Aorta (tissue), 5 donors: Measurements from ENCODE around the gene OSBPL10. TPM values are rescaled to one million over a fixed set of nuclear protein-coding genes. Genes with fewer than 3 reads are reported as not detected.

ENCODE experiments used
- ATAC-seq: fragments of 200-7000 bp; cut with Tn5 transposase; one replicate; pipeline ENCODE4 v1.9.1; 2022; ENCODE audit warnings: moderate library complexity; ENCODE audit not compliant: low FRiP score
- DNase-seq, 2 donors: peaks; one replicate each; pipeline ENCODE4 v3.0.0-alpha.2; 2020
- H3K27ac ChIP-seq, 2 donors: one replicate each; pipeline ENCODE4 v1.5.1; 2013; ENCODE audit warnings: low read length in 2 of 2, mild to moderate bottlenecking in 2 of 2, moderate library complexity in 2 of 2, control low read depth in 1 of 2, inconsistent platforms in 1 of 2, low read depth in 1 of 2
- H3K27me3 ChIP-seq, 2 donors: one replicate each; pipeline ENCODE4 v1.6.1; 2013; ENCODE audit warnings: control low read depth in 1 of 2, low read length in 1 of 2, mild to moderate bottlenecking in 1 of 2, moderate library complexity in 1 of 2; ENCODE audit not compliant: insufficient read depth in 2 of 2, control insufficient read depth in 1 of 2
- H3K36me3 ChIP-seq, 2 donors: one replicate each; pipeline ENCODE4 v1.6.1; 2013; ENCODE audit warnings: control low read depth in 1 of 2, low read length in 1 of 2, mild to moderate bottlenecking in 1 of 2; ENCODE audit not compliant: insufficient read depth in 2 of 2, control insufficient read depth in 1 of 2
- H3K4me1 ChIP-seq, 2 donors: one replicate each; pipeline ENCODE4 v1.6.1; 2013; ENCODE audit warnings: low read length in 2 of 2, control low read depth in 1 of 2, mild to moderate bottlenecking in 1 of 2, moderate library complexity in 1 of 2; ENCODE audit not compliant: insufficient read depth in 2 of 2, control insufficient read depth in 1 of 2
- H3K4me3 ChIP-seq, 2 donors: one replicate each; pipeline ENCODE4 v1.5.1; 2013; ENCODE audit warnings: low read length in 2 of 2, control low read depth in 1 of 2, mild to moderate bottlenecking in 1 of 2
- H3K9me3 ChIP-seq: one replicate; pipeline ENCODE4 v1.6.1; 2013; ENCODE audit warnings: mild to moderate bottlenecking, low read length; ENCODE audit not compliant: control insufficient read depth
- WGBS, 2 donors: extraction: QIAGEN DNeasy Blood & Tissue Kit; methylation state at CpG; one replicate each; pipeline ENCODE4 v1.1.7; 2013; 5-methylcytosine and 5-hydroxymethylcytosine counted together
- intact Hi-C, 2 donors: fragments of 100-400 bp; cut with DNase I; formaldehyde crosslinking; loops; one replicate each; pipeline versions ENCODE4 v1.14.2 to v1.15.0; 2022
- long read RNA-seq, 2 donors: library from polyadenylated mRNA; unstranded; transcript quantifications; one replicate each; pipeline ENCODE4 v2.0.0, GENCODE V29; 2020 to 2021
- polyA plus RNA-seq, 2 donors: library from polyadenylated mRNA; stranded (reverse); fragments of 200-250 nt; gene quantifications; one replicate each; pipeline ENCODE4 v1.2.3, GENCODE V29; 2013
- total RNA-seq, 2 donors: library from RNA; stranded (reverse); fragmentation: NEBNext Ultra II Directional; extraction: Animal tissue kit (Norgen Biotek cat#: 25700); gene quantifications; one replicate each; pipeline ENCODE4 v1.2.1, GENCODE V29; 2021
- donor health status: healthy with polysubstance abuse.
- donor health status: Bipolar disorder and iron deficiency.
- donor health status: DM: no; HTN: no; CAD: no.
- donor health status: DM: no; HTN: no; CAD: no.
- donor health status: DM: yes; HTN: yes; CAD: no.

The OSBPL10 gene, protein sequence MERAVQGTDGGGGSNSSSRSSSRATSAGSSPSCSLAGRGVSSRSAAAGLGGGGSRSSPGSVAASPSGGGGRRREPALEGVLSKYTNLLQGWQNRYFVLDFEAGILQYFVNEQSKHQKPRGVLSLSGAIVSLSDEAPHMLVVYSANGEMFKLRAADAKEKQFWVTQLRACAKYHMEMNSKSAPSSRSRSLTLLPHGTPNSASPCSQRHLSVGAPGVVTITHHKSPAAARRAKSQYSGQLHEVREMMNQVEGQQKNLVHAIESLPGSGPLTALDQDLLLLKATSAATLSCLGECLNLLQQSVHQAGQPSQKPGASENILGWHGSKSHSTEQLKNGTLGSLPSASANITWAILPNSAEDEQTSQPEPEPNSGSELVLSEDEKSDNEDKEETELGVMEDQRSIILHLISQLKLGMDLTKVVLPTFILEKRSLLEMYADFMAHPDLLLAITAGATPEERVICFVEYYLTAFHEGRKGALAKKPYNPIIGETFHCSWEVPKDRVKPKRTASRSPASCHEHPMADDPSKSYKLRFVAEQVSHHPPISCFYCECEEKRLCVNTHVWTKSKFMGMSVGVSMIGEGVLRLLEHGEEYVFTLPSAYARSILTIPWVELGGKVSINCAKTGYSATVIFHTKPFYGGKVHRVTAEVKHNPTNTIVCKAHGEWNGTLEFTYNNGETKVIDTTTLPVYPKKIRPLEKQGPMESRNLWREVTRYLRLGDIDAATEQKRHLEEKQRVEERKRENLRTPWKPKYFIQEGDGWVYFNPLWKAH
- total RNA-seq (10 to 100 TPM; 27.9 to 47.9 TPM), polyA plus RNA-seq (1 to 10 TPM; 3.1 to 6.9 TPM)
- long read RNA-seq, donor 1, full-length matches to known transcripts: 1 of 16 reads
- long read RNA-seq, donor 1, partial matches to known transcripts: 6 of 16 reads
- long read RNA-seq, donor 1, other reads (novel, unspliced or antisense): 9 of 16 reads
- long read RNA-seq, donor 2, full-length matches to known transcripts: 24 of 46 reads
- long read RNA-seq, donor 2, partial matches to known transcripts: 5 of 46 reads
- long read RNA-seq, donor 2, other reads (novel, unspliced or antisense): 17 of 46 reads

DNA sequence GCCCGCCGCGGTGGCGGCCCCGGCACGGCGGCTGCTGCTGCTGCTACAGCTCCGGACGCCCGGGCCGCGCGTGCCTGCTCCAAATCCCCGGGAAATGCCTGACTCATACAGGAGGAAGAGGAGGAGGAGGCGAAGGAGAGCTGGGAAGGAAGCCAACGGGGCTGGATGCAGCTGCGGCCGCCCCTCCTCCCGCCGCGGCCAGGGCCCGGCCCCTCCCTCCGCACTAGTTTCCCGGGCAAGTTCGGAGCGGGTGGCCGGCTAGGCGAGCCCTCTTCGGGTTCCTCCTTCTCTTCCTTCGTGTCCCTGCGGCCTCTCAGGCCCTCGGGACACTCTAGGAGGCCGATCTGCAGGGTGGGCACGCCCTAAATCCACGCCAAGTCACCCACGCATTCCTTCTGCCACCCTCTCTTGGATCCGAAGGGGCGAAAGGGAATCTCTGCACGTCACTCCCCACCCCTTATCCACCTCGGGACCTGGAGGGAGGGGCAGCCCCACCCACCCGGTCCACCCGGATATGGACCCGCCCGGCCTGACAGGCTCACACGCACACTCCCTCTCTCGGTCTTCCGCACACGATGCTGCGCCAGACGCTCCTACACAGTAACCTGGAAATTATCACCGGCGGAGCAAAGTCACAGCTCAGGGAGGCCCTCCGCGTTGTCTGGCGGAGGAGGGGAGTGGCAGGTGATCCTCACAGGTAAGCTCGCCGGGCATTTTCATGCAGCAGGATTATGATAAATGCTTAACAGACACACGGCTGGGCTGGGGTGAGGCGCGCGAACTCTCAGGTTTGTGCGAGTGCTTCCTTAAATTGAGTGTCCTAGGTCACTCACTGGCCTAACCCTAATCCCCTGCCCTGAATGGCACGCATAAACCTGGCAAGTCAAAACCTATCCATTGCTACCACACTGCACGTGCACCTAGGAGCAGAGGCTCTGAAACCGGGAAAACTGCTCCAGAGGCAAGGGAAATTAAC lies at the start of gene OSBPL10, which contains the start of gene ZNF860:
Gene OSBPL10, minus strand, starts transcription at position 57 of the 976 bp plus-strand sequence. CDS start 83 bp downstream, outside the sequence.
Gene ZNF860, plus strand, starts transcription at position 545 of the 976 bp plus-strand sequence. CDS start 7,330 bp downstream, outside the sequence.
- 10 to 13% methylated on average over 48 to 65 of the region's 65 CpGs for WGBS, 2 donors
- H3K4me3 ChIP-seq: peak within 1 kb of the TSS; percentile 57 to 88
- peak; percentile 92 for ATAC-seq

DNA sequence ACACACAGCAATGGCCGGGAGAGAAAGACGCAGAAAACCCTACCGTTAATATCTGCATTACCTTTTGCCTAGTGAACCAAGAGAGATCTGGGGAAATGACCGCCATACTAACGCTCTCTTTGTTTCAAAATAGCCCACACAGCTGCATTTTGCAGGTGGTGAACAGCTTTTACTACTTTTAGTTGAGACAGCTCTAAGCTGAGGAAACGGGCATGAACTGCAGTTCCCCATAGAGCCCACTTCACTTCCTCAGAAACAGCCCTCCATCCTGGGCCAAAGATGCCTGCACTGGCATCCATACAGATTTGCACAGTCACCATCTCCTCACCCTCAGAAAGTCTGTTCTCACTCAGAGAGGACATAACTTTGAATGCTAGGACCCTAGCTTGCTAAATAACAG lies 45.5 kb upstream of the OSBPL10 start:
- ATAC-seq (no peak), DNase-seq (no peak)
- no peak overlapping the region for H3K27ac ChIP-seq
- H3K9me3 ChIP-seq: no peaks in the 10 kb centered on the region
- no peak overlapping the region for H3K4me3 ChIP-seq
- H3K36me3 ChIP-seq: no peaks in the 10 kb centered on the region
- H3K4me1 ChIP-seq: no peaks in the 10 kb centered on the region
- WGBS, 2 donors: 92 to 94% methylated on average over 6 of the region's 6 CpGs
- intact Hi-C loops: no loop called here
- H3K27me3 ChIP-seq: no peaks in the 10 kb centered on the region

More for the DNA sequence above, at the start of gene OSBPL10, which contains the start of gene ZNF860:
- DNase-seq: peak; percentile 94 to 95
- Histone ChIP-seq H3K9me3 (no peaks in the 10 kb centered on the region), H3K27ac (peak within 1 kb of the TSS in 1 of 2 donors; percentile 77), H3K4me1 (no peaks in the 10 kb centered on the region), H3K27me3 (no peaks in the 10 kb centered on the region), H3K36me3 (peaks cover 0 to 1% of the 10 kb centered on the region in 2 donors)
- intact Hi-C loops: loop anchor here in 1 of 2 donors (2.0 kb wide), 1 partner anchor 105 kb away; no protein-coding TSS in a partner anchor

DNA sequence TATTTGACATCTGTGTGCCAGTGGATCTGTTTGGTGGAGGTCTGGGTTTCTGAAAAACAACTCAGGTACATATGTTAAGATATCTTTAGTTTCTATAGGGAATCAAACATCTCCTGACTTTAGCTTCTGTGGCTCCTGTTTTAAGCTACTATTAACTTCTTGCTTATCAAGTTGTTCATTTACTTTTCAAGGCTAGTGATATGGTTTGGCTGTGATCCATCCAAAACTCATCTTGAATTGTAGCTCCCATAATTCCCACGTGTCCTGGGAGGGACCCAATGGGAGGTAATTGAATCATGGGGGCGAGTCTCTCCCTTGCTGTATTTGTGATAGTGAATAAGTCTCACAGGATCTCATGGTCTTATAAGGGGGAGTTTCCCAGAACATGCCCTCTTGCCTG lies 41.9 kb upstream of the OSBPL10 start:
- intact Hi-C loops: no loop called here
- no peaks in the 10 kb centered on the region for H3K27me3 ChIP-seq
- WGBS, 2 donors: 79% methylated on average over 2 of the region's 2 CpGs

DNA sequence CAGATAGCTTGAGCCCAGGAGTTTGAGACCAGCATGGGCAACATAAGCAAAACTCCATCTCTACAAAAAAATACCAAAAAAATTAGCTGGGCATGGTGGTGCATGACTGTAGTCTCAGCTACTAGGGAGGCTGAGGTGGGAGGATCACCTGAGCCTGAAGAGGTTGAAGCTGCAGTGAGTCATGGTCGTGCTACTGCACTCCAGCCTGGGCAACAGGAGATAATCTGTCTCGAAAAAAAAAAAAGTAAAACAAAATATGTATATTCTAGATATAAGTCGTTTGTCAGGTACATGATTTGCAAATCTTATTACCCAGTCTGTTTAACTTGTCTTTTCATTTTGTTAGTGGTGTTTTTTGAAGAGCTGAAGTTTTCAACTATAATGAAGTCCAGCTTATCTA lies 40.7 kb upstream of the OSBPL10 start:
- WGBS, 2 donors: 66 to 82% methylated on average over 3 of the region's 3 CpGs
- H3K4me3 ChIP-seq: no peak overlapping the region
- H3K27me3 ChIP-seq: no peaks in the 10 kb centered on the region
- H3K4me1 ChIP-seq: no peaks in the 10 kb centered on the region
- ATAC-seq: no peak
- H3K9me3 ChIP-seq: no peaks in the 10 kb centered on the region
- H3K27ac ChIP-seq: no peak overlapping the region
- intact Hi-C loops: no loop called here
- no peak for DNase-seq
- H3K36me3 ChIP-seq: no peaks in the 10 kb centered on the region

More for the DNA sequence above, 41.9 kb upstream of the OSBPL10 start:
- Histone ChIP-seq H3K4me3 (no peak overlapping the region), H3K36me3 (no peaks in the 10 kb centered on the region), H3K4me1 (no peaks in the 10 kb centered on the region), H3K27ac (no peak overlapping the region), H3K9me3 (no peaks in the 10 kb centered on the region)
- ATAC-seq (no peak), DNase-seq (no peak)

DNA sequence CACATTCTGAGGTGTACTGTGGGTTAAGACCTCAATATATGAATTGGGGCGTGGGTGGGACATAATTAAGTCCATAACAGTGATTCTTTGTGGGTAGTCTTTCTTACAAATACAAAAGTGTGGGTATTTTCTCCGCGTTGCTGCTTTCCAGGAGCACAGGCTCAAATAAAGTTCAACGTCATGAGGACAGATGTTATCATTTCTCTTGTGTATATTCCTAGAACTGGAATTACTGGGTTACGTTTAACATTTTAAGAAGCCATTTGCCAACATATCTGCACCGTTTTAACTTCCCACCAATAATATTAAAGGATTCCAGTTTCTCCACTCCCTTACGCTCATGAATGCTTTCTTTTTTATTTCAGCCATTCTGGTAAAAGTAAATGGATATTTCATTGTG lies 40.1 kb upstream of the OSBPL10 start:
- DNase-seq (no peak), ATAC-seq (no peak)
- intact Hi-C loops: no loop called here
- WGBS, 2 donors: 88 to 89% methylated on average over 7 of the region's 7 CpGs
- Histone ChIP-seq H3K4me3 (no peak overlapping the region), H3K4me1 (no peaks in the 10 kb centered on the region), H3K9me3 (no peaks in the 10 kb centered on the region), H3K27me3 (no peaks in the 10 kb centered on the region), H3K27ac (no peak overlapping the region), H3K36me3 (no peaks in the 10 kb centered on the region)

DNA sequence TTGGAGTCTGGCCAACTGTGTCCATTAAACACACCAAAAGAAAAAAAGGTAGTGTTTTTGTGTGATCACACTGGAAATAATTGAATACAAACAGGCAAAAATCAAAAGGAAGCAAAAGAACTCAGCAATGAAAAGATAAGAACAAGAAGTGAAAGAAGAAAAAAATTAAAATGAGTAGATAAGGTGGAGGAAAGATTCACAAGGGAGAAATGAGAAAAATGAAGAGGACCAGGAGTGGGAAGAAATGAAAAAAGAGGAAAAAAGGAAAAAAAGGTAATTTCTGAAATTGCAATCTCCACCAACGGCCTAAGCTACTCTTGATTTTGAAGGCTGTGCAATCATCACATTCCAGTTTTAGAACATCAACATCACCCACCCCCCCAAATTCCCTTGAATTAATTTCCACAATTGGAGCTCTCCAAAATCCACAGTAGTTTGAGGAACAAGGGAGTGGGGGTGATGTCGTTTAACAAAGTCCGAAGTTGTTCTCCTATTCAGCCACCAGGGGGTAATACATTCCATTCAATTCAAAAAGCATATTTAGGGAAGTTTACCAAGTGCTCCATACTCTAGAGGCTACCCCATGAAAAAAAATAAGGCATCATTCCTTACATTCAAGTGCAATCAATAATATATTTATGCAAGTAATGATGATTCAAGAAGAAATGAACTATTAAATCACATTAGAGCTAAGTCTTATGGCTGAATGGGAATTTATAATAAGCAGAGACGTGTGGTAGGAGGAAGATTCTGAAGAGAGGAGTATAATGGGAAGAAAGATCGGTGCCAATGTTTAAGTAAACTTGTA lies 37.9 kb upstream of the OSBPL10 start:
- Histone ChIP-seq H3K27ac (no peak overlapping the region), H3K4me3 (no peak overlapping the region), H3K27me3 (no peaks in the 10 kb centered on the region), H3K4me1 (no peaks in the 10 kb centered on the region), H3K36me3 (no peaks in the 10 kb centered on the region), H3K9me3 (no peaks in the 10 kb centered on the region)
- ATAC-seq: peak; percentile 89
- intact Hi-C loops: loop anchor here (1.0 to 2.0 kb wide), 2 partner anchors 125 to 126 kb away; no protein-coding TSS in a partner anchor
- no peak for DNase-seq
- WGBS, 2 donors: 33 to 39% methylated on average over 5 of the region's 5 CpGs

DNA sequence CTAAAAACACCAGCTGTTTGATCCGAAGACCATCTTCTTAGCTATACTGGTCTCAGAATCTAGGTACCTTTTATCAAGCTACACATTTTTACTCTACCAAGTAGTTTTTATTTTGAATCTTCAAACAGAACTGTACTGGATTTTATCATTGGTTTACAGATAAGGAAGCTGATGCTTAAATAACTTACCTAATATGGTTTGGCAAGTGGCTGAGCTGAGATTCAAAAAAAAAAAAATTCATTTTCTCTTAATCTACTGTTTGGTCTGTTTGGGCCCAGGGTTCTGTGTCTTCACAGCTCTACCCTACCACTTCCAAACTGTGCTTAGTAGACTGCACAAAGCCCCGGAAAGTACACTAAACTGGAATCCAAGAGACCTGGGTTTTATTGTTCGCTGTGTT lies 36.2 kb upstream of the OSBPL10 start:
- intact Hi-C loops: no loop called here
- no peaks in the 10 kb centered on the region for H3K36me3 ChIP-seq
- 94 to 98% methylated on average over 3 of the region's 3 CpGs for WGBS, 2 donors
- H3K27ac ChIP-seq: no peak overlapping the region
- no peaks in the 10 kb centered on the region for H3K4me1 ChIP-seq
- no peak for DNase-seq
- H3K27me3 ChIP-seq: no peaks in the 10 kb centered on the region
- no peak overlapping the region for H3K4me3 ChIP-seq
- H3K9me3 ChIP-seq: no peaks in the 10 kb centered on the region
- no peak for ATAC-seq
